ENCODE results near the gene SAAL1.

SAAL1 gene

DNA sequence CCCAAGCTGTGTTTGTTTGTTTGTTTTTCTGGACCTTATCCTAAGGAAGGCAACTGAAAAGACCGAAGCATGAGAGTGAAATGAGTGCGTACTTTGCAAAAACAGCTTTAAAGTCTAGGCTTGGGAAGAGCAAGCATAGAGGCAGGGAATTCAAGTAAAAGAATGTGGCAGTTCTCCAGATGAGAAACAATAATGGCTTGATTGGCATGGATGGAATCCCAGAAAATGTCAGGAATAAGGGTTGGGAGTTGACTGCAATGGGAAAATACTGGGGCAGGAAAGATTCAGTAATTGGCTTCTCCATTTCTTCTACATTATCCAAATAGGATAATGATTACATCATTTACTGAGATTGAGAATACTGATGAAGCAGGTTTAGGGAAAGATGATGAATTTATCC is 17.5 kb downstream of the SAAL1 start:
- H3K4me1 ChIP-seq (ENCODE audit: control insufficient read depth, insufficient read depth, low read length): no peaks in the 10 kb centered on the region
- no peaks in the 10 kb centered on the region for H3K27me3 ChIP-seq (ENCODE audit: control insufficient read depth, insufficient read depth, low read length)
- H3K9me3 ChIP-seq (ENCODE audit: control insufficient read depth, insufficient read depth, low read length): no peaks in the 10 kb centered on the region
- WGBS (ENCODE audit: insufficient coverage, insufficient read length): no CpG with 5 or more reads among the region's 2 CpGs
- H3K36me3 ChIP-seq (ENCODE audit: control insufficient read depth, insufficient read depth, low read length): peaks cover 11% of the 10 kb centered on the region
- no peak overlapping the region for H3K27ac ChIP-seq (ENCODE audit: low read length)
- no peak for DNase-seq (ENCODE audit: low read depth, low spot score)
- no peak overlapping the region for H3K4me3 ChIP-seq (ENCODE audit: low read length)

DNA sequence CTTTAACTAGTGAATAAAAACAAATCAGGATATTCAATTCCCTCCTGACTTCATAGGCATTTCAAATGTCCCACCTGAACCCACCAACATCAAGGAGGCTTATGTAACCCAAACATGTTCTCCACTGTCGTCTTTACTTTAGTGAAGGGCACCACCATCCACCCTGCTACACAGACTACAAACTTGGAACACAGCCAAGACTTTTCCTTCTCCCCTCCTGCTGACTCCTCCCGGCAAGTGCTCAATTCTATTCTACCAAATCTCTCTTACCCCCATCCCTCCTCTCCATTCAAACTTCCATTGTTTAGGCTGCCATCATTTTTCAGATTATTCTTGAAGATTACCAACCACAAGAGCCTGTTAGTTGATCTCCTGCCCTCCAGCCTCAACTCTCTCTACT is 24.3 kb downstream of the SAAL1 start:
- H3K4me1 ChIP-seq (ENCODE audit: control insufficient read depth, insufficient read depth, low read length): no peaks in the 10 kb centered on the region
- H3K36me3 ChIP-seq (ENCODE audit: control insufficient read depth, insufficient read depth, low read length): peaks cover 6% of the 10 kb centered on the region
- no peak overlapping the region for H3K27ac ChIP-seq (ENCODE audit: low read length)
- no peak for DNase-seq (ENCODE audit: low read depth, low spot score)
- no peak overlapping the region for H3K4me3 ChIP-seq (ENCODE audit: low read length)
- WGBS (ENCODE audit: insufficient coverage, insufficient read length): 100% methylated on average over 1 of the region's 2 CpGs
- H3K9me3 ChIP-seq (ENCODE audit: control insufficient read depth, insufficient read depth, low read length): no peaks in the 10 kb centered on the region
- no peaks in the 10 kb centered on the region for H3K27me3 ChIP-seq (ENCODE audit: control insufficient read depth, insufficient read depth, low read length)

DNA sequence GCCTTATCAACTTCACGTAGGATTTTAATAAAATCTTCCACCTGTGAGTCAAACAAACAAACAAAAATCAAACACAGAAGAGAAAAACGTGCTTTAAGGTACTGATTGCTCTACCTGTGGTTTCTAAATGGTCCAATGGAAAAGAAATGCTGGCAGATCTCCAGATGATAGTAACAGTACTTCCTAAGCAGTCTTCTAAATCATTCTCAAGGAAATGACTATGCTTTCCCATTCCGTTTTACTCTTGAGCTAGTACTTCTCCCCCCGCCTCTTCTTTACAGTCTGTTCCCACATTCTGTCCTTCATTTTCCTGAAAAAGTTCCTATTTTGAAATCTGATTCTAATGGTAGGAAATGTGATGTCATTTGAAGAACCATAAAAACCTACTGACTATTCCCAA is 25.4 kb downstream of the SAAL1 start:
- no CpG with 5 or more reads among the region's 4 CpGs for WGBS (ENCODE audit: insufficient coverage, insufficient read length)
- Histone ChIP-seq H3K4me3 (ENCODE audit: low read length) (no peak overlapping the region), H3K27ac (ENCODE audit: low read length) (no peak overlapping the region), H3K27me3 (ENCODE audit: control insufficient read depth, insufficient read depth, low read length) (no peaks in the 10 kb centered on the region), H3K36me3 (ENCODE audit: control insufficient read depth, insufficient read depth, low read length) (peaks cover 6% of the 10 kb centered on the region; the same call in 1 of the 2 replicates), H3K4me1 (ENCODE audit: control insufficient read depth, insufficient read depth, low read length) (no peaks in the 10 kb centered on the region), H3K9me3 (ENCODE audit: control insufficient read depth, insufficient read depth, low read length) (no peaks in the 10 kb centered on the region)
- DNase-seq (ENCODE audit: low read depth, low spot score): no peak

DNA sequence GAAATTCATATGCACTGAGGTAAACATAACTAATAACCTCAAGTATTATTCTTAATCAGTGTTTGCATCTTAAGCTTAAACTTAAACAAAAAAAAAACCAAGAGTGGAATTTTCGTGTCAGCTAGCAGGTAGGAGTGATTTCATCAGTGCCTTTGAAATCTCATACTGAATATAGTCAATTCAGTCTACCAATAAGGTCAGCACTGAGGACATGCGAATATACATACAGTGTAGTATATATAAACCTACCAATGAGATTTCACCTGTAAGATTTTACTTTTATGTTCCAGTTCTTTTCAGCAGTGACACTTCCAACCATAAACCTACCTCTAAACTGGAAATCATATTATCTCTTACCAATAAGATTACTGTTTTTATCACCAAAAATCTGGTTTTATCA is 27.0 kb downstream of the SAAL1 start:
- Histone ChIP-seq H3K27me3 (ENCODE audit: control insufficient read depth, insufficient read depth, low read length) (no peaks in the 10 kb centered on the region), H3K9me3 (ENCODE audit: control insufficient read depth, insufficient read depth, low read length) (no peaks in the 10 kb centered on the region), H3K27ac (ENCODE audit: low read length) (no peak overlapping the region), H3K4me3 (ENCODE audit: low read length) (no peak overlapping the region), H3K36me3 (ENCODE audit: control insufficient read depth, insufficient read depth, low read length) (peaks cover 6% of the 10 kb centered on the region; the same call in 1 of the 2 replicates), H3K4me1 (ENCODE audit: control insufficient read depth, insufficient read depth, low read length) (no peaks in the 10 kb centered on the region)
- WGBS (ENCODE audit: insufficient coverage, insufficient read length): no CpG with 5 or more reads among the region's 2 CpGs
- no peak for DNase-seq (ENCODE audit: low read depth, low spot score)

DNA sequence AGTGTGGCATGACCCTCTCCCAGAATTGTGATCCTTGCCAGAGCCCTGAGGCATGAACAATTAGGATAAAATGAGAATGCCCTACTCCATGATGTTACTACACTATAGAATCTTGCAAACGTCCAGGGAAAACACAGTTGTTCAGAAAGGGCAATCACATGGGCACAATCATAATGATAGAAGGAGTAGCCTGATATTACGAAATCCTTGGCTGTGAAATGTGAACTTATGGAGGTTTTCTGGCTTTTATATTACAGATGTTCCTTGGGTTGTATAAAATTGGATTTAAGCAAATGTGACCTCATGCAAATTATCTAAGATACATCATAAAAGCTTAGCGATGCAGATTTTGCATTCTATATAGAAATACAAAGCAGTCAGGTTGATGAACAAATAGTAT is 30.4 kb downstream of the SAAL1 start:
- H3K27me3 ChIP-seq (ENCODE audit: control insufficient read depth, insufficient read depth, low read length): no peaks in the 10 kb centered on the region
- H3K36me3 ChIP-seq (ENCODE audit: control insufficient read depth, insufficient read depth, low read length): peaks cover 2% of the 10 kb centered on the region; the same call in 1 of the 2 replicates
- no peak overlapping the region for H3K4me3 ChIP-seq (ENCODE audit: low read length)
- H3K27ac ChIP-seq (ENCODE audit: low read length): no peak overlapping the region
- WGBS (ENCODE audit: insufficient coverage, insufficient read length): no CpG with 5 or more reads among the region's 3 CpGs
- H3K9me3 ChIP-seq (ENCODE audit: control insufficient read depth, insufficient read depth, low read length): no peaks in the 10 kb centered on the region
- no peaks in the 10 kb centered on the region for H3K4me1 ChIP-seq (ENCODE audit: control insufficient read depth, insufficient read depth, low read length)
- DNase-seq (ENCODE audit: low read depth, low spot score): no peak

DNA sequence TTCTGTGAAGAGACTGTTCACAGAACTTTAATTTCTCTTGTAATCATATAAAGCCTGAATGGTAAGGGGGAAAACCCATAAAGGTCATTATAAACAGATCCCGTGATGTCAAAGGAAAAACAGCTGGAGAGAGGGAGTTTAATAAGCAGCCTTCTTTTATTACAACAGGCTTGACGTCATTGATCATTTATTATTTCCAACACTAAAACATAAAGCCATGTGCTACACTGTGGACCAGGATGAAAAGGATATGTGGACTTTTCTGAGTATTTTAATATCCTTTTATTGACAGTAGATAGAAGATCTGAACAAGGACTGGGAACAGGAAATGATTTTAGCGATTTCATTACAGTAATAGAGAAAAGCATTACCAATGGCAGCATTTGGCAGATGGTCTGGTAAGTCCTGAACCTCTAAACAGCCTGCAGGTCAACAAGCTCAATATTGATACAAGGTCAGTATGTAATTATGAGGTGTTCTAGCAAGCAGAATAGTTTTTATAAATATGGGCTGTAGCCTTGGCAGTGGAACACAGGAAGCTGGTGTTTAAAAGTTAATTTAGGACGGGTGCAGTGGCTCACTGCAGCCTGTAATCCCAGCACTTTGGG is 34.7 kb downstream of the SAAL1 start:
- no peaks in the 10 kb centered on the region for H3K9me3 ChIP-seq (ENCODE audit: control insufficient read depth, insufficient read depth, low read length)
- H3K4me3 ChIP-seq (ENCODE audit: low read length): no peak overlapping the region
- no peaks in the 10 kb centered on the region for H3K27me3 ChIP-seq (ENCODE audit: control insufficient read depth, insufficient read depth, low read length)
- no CpG with 5 or more reads among the region's 4 CpGs for WGBS (ENCODE audit: insufficient coverage, insufficient read length)
- H3K4me1 ChIP-seq (ENCODE audit: control insufficient read depth, insufficient read depth, low read length): no peaks in the 10 kb centered on the region
- no peak for DNase-seq (ENCODE audit: low read depth, low spot score)
- H3K36me3 ChIP-seq (ENCODE audit: control insufficient read depth, insufficient read depth, low read length): no peaks in the 10 kb centered on the region
- no peak overlapping the region for H3K27ac ChIP-seq (ENCODE audit: low read length)

DNA sequence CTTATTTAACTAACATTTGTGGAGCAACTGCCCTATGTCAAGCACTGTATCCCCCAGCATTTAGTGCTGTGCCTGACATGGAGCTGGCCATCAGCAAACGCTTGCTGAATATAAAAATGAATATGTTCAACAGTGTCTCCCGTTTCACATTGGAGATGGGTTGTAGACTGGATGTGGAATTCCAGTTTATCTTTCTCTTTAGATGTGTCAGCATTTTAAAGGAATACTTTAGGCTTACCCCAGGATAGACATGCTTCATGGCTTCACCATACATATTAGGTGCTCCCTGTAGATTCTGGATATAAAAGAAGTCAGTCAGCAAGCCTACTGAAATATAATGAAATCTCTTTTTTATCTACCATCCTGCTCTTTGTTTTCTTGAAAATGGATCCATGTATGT is 38.5 kb downstream of the SAAL1 start:
- Histone ChIP-seq H3K27ac (ENCODE audit: low read length) (no peak overlapping the region), H3K36me3 (ENCODE audit: control insufficient read depth, insufficient read depth, low read length) (no peaks in the 10 kb centered on the region), H3K9me3 (ENCODE audit: control insufficient read depth, insufficient read depth, low read length) (no peaks in the 10 kb centered on the region), H3K4me1 (ENCODE audit: control insufficient read depth, insufficient read depth, low read length) (no peaks in the 10 kb centered on the region), H3K4me3 (ENCODE audit: low read length) (no peak overlapping the region), H3K27me3 (ENCODE audit: control insufficient read depth, insufficient read depth, low read length) (no peaks in the 10 kb centered on the region)
- DNase-seq (ENCODE audit: low read depth, low spot score): no peak
- WGBS (ENCODE audit: insufficient coverage, insufficient read length): no CpG with 5 or more reads among the region's 2 CpGs

GRCh38 chr11:18066626-18067025 is 39.3 kb downstream of the SAAL1 start:
- no peak for DNase-seq (ENCODE audit: low read depth, low spot score)
- WGBS (ENCODE audit: insufficient coverage, insufficient read length): no CpG with 5 or more reads among the region's 2 CpGs
- no peak overlapping the region for H3K4me3 ChIP-seq (ENCODE audit: low read length)
- H3K9me3 ChIP-seq (ENCODE audit: control insufficient read depth, insufficient read depth, low read length): no peaks in the 10 kb centered on the region
- no peaks in the 10 kb centered on the region for H3K27me3 ChIP-seq (ENCODE audit: control insufficient read depth, insufficient read depth, low read length)
- H3K27ac ChIP-seq (ENCODE audit: low read length): no peak overlapping the region
- no peaks in the 10 kb centered on the region for H3K36me3 ChIP-seq (ENCODE audit: control insufficient read depth, insufficient read depth, low read length)
- no peaks in the 10 kb centered on the region for H3K4me1 ChIP-seq (ENCODE audit: control insufficient read depth, insufficient read depth, low read length)

GRCh38 chr11:18065572-18065971 is 40.3 kb downstream of the SAAL1 start:
- no peak overlapping the region for H3K27ac ChIP-seq (ENCODE audit: low read length)
- no peaks in the 10 kb centered on the region for H3K27me3 ChIP-seq (ENCODE audit: control insufficient read depth, insufficient read depth, low read length)
- DNase-seq (ENCODE audit: low read depth, low spot score): no peak
- no peaks in the 10 kb centered on the region for H3K36me3 ChIP-seq (ENCODE audit: control insufficient read depth, insufficient read depth, low read length)
- no CpG with 5 or more reads among the region's 8 CpGs for WGBS (ENCODE audit: insufficient coverage, insufficient read length)
- H3K4me1 ChIP-seq (ENCODE audit: control insufficient read depth, insufficient read depth, low read length): no peaks in the 10 kb centered on the region
- H3K9me3 ChIP-seq (ENCODE audit: control insufficient read depth, insufficient read depth, low read length): no peaks in the 10 kb centered on the region
- H3K4me3 ChIP-seq (ENCODE audit: low read length): no peak overlapping the region

DNA sequence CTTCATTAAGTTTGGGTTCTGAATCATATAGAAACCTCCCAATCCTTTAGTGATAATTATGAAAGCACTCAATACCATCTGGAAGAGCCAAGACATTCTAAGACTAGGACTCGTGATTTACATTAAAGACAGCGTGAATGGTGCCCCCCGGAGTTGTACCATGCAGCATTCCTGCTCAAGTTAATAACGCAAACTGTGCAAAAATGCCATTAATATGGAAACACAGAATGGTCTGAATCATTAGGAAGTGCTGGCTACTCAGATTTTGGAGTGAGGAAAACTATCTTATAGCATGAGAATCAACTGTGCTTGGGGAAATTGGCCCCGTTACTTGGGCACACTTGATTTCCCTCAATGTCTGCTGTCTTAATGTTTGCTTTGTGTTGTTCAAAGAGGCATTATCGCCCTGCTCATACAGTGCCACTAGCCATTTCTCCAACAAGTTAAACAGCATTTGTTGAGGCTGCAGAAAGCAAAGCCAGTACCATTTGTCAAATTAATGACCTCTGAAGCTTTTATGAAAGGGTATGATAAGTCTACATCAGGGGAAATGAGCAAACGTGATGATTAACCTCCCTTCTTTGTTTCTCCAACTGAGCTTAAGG is 41.3 kb downstream of the SAAL1 start:
- Histone ChIP-seq H3K4me3 (ENCODE audit: low read length) (no peak overlapping the region), H3K4me1 (ENCODE audit: control insufficient read depth, insufficient read depth, low read length) (no peaks in the 10 kb centered on the region)
- WGBS (ENCODE audit: insufficient coverage, insufficient read length): no CpG with 5 or more reads among the region's 7 CpGs

DNA sequence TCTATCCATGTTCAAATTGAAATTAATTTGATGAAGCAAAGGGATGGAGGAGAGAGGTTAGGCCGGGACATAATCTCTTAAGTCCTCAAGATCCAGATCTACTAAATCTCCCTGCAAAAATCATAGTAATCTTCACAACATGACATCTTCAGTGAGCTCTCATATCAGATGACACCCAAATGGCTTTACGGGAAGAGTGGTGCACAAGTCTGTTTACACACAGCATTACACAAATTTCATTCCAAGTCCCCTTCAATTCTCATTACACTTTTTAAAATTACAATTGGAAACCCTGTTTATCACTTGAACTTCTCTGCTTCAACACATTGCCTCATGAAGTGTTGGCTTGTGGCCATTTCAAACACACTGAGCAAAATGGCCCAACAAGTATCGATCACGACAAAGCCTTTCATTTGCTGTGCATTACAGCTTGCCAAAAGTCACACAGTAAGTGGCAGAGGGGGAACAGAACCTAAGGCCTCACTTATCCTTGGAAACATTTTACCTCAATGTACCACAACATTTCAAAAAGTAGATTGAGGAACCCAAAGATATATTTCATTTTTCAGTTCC is 41.9 kb downstream of the SAAL1 start:
- Histone ChIP-seq H3K36me3 (ENCODE audit: control insufficient read depth, insufficient read depth, low read length) (no peaks in the 10 kb centered on the region), H3K9me3 (ENCODE audit: control insufficient read depth, insufficient read depth, low read length) (no peaks in the 10 kb centered on the region), H3K4me1 (ENCODE audit: control insufficient read depth, insufficient read depth, low read length) (no peaks in the 10 kb centered on the region), H3K4me3 (ENCODE audit: low read length) (no peak overlapping the region), H3K27ac (ENCODE audit: low read length) (no peak overlapping the region), H3K27me3 (ENCODE audit: control insufficient read depth, insufficient read depth, low read length) (no peaks in the 10 kb centered on the region)
- WGBS (ENCODE audit: insufficient coverage, insufficient read length): no CpG with 5 or more reads among the region's 4 CpGs
- no peak for DNase-seq (ENCODE audit: low read depth, low spot score)

More for the DNA sequence above, 41.3 kb downstream of the SAAL1 start:
- no peaks in the 10 kb centered on the region for H3K9me3 ChIP-seq (ENCODE audit: control insufficient read depth, insufficient read depth, low read length)
- no peak overlapping the region for H3K27ac ChIP-seq (ENCODE audit: low read length)
- no peaks in the 10 kb centered on the region for H3K36me3 ChIP-seq (ENCODE audit: control insufficient read depth, insufficient read depth, low read length)
- H3K27me3 ChIP-seq (ENCODE audit: control insufficient read depth, insufficient read depth, low read length): no peaks in the 10 kb centered on the region
- DNase-seq (ENCODE audit: low read depth, low spot score): no peak

All from iPS DF 6.9 (cell line).